ENCODE data around the gene LEMD2.

The LEMD2 gene

GRCh38 chr6:33742837-33743236 lies 46.1 kb downstream of the LEMD2 start:
- DNase-seq (ENCODE audit: low read depth in 2 of 2, low spot score in 1 of 2), result no peak

GRCh38 chr6:33742092-33742491 lies 46.8 kb downstream of the LEMD2 start:
- DNase-seq (ENCODE audit: low read depth in 2 of 2, low spot score in 1 of 2), result no peak

GRCh38 chr6:33740794-33741193 lies 48.1 kb downstream of the LEMD2 start:
- no peak for DNase-seq (ENCODE audit: low read depth in 2 of 2, low spot score in 1 of 2)

GRCh38 chr6:33740204-33740608 lies 48.7 kb downstream of the LEMD2 start:
- no peak for DNase-seq (ENCODE audit: low read depth in 2 of 2, low spot score in 1 of 2)

GRCh38 chr6:33739571-33739970 lies 49.4 kb downstream of the LEMD2 start:
- DNase-seq (ENCODE audit: low read depth in 2 of 2, low spot score in 1 of 2), result no peak

GRCh38 chr6:33738879-33739278 lies 50.1 kb downstream of the LEMD2 start:
- DNase-seq (ENCODE audit: low read depth in 2 of 2, low spot score in 1 of 2), result no peak

GRCh38 chr6:33738153-33738552 lies 50.8 kb downstream of the LEMD2 start:
- no peak for DNase-seq (ENCODE audit: low read depth in 2 of 2, low spot score in 1 of 2)

- no peak for DNase-seq (ENCODE audit: low read depth in 2 of 2, low spot score in 1 of 2)
Observed at GRCh38 chr6:33737267-33738026, 51.5 kb downstream of the LEMD2 start.

- DNase-seq (ENCODE audit: low read depth in 2 of 2, low spot score in 1 of 2), result no peak
Observed at GRCh38 chr6:33735216-33735615, 53.7 kb downstream of the LEMD2 start.

- no peak for DNase-seq (ENCODE audit: low read depth in 2 of 2, low spot score in 1 of 2)
Observed at GRCh38 chr6:33733709-33734007, 55.3 kb downstream of the LEMD2 start.

GRCh38 chr6:33732817-33733708 lies 55.9 kb downstream of the LEMD2 start:
- no peak for DNase-seq (ENCODE audit: low read depth in 2 of 2, low spot score in 1 of 2)

GRCh38 chr6:33732385-33732784 lies 56.5 kb downstream of the LEMD2 start:
- no peak for DNase-seq (ENCODE audit: low read depth in 2 of 2, low spot score in 1 of 2)

- no peak for DNase-seq (ENCODE audit: low read depth in 2 of 2, low spot score in 1 of 2)
Observed at GRCh38 chr6:33731751-33732282, 57.1 kb downstream of the LEMD2 start.

GRCh38 chr6:33731035-33731434 lies 57.9 kb downstream of the LEMD2 start:
- DNase-seq (ENCODE audit: low read depth in 2 of 2, low spot score in 1 of 2), result no peak

- no peak for DNase-seq (ENCODE audit: low read depth in 2 of 2, low spot score in 1 of 2)
Observed at GRCh38 chr6:33730611-33731010, 58.3 kb downstream of the LEMD2 start.

- DNase-seq (ENCODE audit: low read depth in 2 of 2, low spot score in 1 of 2), result no peak
Observed at GRCh38 chr6:33729059-33729458, 59.9 kb downstream of the LEMD2 start.

GRCh38 chr6:33728438-33728837 lies 60.5 kb downstream of the LEMD2 start:
- no peak for DNase-seq (ENCODE audit: low read depth in 2 of 2, low spot score in 1 of 2)

GRCh38 chr6:33727932-33728331 lies 61.0 kb downstream of the LEMD2 start:
- DNase-seq (ENCODE audit: low read depth in 2 of 2, low spot score in 1 of 2), result no peak

- no peak for DNase-seq (ENCODE audit: low read depth in 2 of 2, low spot score in 1 of 2)
Observed at GRCh38 chr6:33727126-33727525, 61.8 kb downstream of the LEMD2 start.

- no peak for DNase-seq (ENCODE audit: low read depth in 2 of 2, low spot score in 1 of 2)
Observed at GRCh38 chr6:33726696-33727095, 62.2 kb downstream of the LEMD2 start.

GRCh38 chr6:33725891-33726673 lies 62.8 kb downstream of the LEMD2 start:
- DNase-seq (ENCODE audit: low read depth in 2 of 2, low spot score in 1 of 2), result no peak

Measured in stimulated activated CD8-positive, alpha-beta memory T cell treated with anti-CD3 and anti-CD28 coated beads, Interleukin-4, amount 100 ng/mL, for 1 hour (primary cell).